ENCODE data around the gene OR2A7.
"Not testable (repeated sequence)": the region's sequence is repeated elsewhere in the genome, so short reads cannot be mapped to it uniquely, and the experiment has no call there.

OR2A7 gene, protein sequence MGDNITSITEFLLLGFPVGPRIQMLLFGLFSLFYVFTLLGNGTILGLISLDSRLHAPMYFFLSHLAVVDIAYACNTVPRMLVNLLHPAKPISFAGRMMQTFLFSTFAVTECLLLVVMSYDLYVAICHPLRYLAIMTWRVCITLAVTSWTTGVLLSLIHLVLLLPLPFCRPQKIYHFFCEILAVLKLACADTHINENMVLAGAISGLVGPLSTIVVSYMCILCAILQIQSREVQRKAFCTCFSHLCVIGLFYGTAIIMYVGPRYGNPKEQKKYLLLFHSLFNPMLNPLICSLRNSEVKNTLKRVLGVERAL

DNA sequence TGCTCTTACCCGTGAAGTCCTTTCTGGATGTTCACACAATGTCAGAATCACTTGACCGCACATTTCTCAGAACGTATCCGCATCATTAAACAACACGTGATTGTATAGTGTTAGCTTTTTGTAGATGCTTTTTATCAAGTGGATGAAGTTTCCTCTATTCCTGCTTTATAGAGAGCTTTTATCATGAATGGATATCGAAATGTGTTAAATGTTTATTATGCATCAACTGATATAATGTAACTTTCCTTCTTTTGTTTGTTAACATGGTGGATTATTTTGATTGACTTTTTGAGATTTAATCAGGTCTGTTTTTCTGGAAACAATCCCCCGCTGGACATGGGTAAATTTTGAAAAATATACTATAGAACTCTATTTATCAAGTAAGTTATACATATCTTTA is at the start of gene OR2A7:
OR2A7 (minus strand) TSS at position 101 of the 400 bp plus-strand sequence. CDS start 5,164 bp downstream, outside the sequence.
- DNase-seq: not testable (repeated sequence)

DNA sequence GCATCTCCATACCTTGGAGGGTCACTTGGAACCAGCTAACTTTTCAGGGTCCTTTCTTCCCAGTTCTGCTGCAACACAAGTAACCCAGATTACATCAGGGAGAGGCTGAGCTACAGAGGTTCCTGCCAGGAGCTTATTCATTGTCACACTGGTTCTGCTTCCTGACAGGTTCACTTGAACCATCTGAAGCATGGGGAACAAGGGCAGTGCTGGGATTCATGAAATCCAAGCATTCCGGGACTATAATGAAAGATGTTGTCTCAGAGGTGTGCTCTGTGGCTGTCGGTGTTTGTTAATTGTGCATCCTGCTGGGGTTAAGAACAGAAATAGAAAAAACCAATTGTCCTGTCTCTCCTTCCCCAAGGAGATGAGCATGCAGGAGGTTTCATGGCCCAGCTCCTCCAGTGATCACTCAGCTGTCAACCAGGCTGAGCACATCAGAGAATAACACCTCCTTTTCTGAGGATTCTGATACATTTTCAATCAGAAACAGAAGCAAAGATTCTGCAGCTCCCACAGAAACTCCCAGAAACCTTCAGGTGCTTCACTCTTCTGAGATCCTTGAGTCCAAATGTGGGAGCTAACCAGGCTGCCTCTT is 47.4 kb upstream of the OR2A7 start, which contains the start of gene OR2A1:
OR2A1 (plus strand) TSS at position 548 of the 598 bp plus-strand sequence. CDS start 5,706 bp downstream, outside the sequence.
- DNase-seq: not testable (repeated sequence)

DNA sequence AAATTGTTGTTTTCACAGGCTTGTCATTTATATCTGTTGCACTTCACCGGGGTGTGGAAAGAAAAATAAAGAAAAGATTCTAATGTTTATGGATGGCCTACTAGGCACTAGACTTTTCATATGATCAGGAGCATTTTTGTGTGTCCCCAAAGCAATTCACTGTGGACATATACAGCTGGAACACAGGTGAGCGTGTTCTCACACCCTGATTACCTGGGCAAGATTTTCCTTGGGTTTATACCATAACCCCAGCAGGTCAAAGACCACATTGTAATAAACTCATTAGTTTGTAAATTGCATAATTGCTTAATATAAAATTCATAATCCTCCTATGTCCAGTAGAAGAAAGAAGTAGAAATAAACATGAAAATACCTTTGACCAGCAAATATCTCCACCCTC is 46.6 kb upstream of the OR2A7 start:
- DNase-seq: not testable (repeated sequence)

DNA sequence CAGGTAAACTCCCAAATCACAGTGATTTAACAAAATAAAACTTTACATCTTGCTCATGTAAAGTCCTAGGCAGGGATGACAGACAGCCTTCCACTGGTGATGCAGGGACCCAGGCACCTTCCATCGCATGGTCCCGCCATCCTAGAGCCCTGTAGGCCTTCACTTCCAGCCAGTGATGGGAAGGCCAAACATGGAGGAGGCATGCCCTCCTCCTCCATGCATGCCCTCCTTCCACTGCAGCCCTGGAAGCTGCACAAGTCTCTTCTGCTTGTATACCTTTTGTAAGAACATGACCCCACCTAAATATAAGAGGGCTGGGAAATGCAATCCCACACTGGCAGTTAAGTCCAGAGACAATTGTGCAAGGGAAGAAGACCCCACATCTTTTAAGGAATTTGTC is 45.1 kb upstream of the OR2A7 start:
- DNase-seq: not testable (repeated sequence)

DNA sequence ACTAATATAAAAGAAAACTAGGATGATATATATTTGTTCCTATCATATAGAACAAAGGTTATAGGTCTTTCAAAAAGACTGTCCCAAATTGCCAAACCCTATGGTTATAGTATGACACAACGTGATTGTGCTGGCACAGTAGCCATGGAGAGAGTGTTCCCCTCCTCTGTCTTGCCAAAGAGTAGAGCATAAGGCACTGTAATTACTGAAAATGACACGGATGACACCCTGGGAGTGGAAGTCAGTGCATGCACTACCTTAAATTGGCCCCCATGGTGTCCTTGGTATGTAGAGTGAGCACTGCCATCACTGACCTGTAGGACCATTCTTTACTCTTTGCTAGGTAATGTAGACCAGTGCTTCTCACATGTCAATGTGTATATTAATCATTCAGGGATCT is 40.6 kb upstream of the OR2A7 start:
- DNase-seq: not testable (repeated sequence)

DNA sequence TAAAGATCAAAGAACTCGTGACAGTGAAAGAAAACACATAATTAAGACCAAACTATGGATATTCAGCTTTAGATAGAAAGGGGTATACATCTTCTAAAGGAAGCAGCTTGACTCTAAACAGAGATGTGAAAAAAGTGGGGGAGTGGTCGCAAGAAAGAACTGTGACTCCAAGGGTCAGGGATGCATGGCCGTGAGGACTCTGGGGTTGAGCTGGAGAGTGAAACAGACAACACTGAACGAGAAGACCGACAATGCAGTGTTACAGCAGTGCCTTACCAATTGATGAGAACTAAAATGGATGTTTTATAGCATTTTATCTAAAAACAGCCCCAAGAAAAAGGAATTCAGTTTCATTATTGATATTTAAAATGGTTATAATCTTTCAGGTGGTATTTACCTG is 39.0 kb upstream of the OR2A7 start:
- not testable (repeated sequence) for DNase-seq

DNA sequence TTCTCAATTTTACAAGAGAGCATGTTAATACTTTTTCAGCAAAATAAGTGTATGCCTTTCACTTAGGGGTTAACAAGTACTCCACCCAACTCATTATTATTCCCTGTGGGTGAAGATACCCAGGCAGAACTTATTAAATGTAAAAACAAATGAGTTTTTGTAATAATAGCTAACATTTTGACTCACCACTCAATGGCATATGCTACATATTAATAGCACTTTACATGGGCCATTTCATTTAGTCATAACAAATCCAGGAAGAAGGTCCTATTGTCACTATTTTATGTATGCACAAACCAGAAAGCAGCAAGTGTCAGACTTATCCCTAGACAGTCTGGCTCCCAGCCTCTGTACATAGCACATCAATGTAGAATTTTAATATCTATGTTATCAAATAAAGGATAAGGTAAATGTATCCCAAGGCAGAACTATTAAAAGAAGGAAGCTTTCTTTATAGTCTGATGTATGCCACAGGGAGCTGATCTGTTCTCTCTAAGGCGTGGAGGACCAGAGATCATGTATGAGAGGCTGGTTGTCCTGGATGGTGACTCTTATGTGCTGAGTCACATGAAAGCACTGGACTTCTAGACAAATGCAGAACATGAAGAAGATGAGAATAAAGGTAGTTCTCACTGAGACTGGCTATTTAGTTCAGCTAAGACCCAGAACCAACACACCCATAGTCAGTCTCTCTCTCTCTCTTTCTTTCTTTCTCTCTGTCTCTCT is 38.1 kb upstream of the OR2A7 start:
- not testable (repeated sequence) for DNase-seq

DNA sequence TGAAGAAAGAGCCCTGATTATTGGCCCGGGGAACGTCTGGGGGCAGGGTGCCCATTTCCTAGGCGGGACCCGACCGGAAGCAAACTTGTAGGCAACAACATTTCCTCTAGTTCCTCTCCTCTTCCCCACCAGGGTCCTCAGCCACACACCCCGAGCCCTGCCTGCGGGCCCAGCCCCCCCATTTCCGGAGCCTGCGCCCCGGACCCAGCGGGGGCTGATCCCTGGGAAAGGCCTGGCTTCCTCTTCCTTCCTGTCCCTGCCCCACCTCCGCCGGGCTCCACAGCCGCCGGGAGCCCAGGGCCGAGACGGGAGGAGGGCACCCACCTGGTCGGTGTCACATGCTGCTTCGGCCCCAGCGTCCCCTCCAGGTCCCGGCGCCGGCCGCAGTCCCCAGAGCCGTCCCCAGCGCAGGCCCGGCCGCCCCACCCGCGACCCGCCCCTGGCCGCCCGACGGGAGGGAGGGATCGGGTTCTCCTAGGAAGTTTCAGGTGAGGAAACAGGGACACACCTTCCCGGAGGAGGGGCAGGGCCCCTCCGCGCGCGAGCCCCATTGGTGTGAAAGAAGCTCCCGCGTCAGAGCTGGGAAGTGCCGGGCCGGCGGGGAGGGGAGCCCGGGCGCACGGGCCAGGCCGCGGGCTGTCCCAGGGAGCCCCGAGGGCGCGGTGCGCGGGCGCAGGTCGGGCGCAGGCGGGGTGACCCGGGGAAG is 29.4 kb upstream of the OR2A7 start:
- DNase-seq: not testable (repeated sequence)

DNA sequence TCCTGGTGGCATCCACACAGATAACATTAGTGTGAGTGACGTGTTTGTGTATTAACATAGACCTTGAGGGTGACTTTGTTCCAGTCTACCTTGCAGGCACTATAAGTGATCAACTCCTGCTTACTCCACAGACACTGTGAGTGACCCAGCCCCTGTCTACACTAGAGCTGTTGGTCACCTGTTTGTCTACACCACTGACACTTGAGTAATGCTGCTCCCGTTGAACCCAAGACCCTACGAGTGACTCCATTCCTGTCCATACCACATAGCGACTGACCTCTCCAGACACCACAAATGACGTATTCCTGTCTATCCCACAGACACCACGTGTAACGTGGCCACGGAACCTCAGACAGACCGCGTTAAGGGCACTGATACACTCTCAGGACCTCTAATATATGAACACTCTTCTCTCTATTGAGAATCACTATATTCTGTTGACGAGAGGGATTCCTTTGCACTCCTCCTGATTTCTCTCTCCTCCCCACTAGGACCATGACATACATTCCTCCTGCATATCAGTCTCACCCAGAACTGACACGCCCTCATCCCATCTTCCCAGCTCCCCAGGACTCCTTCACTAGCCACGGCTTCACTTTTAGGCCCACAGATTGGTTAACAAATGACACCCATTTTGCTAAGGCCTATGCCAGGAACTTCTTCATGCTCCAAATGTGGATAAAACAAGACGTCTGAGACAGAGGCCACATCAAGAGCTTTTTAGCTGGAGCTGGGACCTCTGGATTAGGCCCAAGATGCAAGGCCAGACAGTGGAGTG is 28.0 kb upstream of the OR2A7 start:
- not testable (repeated sequence) for DNase-seq

DNA sequence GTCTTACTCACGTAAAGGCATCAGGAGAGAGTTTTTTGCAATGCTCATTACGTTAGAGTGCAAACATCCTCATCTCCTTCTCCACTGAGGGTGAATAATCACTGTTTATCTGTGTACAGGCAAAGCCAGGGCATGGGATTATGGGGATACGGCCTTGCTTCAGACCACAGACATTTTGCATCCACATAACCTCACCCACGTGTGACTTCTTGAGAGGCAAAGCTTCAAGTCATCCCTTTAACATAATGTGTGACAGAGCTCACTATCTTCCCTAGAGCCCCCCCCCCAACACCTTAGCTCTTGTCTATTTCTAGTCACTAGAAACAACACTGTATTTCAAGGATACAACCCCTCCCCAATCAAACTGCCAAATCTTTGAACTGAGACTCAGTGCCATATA is 27.0 kb upstream of the OR2A7 start:
- not testable (repeated sequence) for DNase-seq

DNA sequence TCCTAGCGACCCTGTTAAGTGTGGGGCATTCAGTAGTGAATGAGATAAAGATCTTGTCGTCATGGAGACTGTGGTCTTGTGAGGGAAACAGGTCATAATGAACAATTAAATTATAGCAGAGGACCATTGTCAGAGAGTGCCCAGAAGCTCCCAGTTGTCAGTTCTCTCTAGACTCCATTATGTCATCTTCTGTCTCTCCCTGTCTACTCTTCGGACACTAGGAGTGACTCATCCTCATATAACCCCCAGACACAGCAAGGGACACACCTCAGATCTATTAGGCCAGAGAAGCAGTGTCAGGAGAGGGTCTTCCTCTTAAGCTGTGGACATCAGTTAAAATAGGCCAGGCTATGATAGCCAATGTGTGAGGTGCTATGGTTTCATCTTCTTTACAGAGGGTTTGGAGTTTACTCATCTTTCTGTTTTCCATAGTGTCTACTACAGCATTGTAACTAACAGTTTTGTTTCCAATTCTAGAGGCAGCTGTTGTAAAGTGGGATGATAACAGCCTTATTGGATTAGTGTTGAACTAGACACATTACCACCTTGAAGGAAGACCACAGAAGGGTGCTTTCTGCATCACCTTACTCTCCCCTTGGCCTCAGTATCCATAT is 22.7 kb upstream of the OR2A7 start:
- not testable (repeated sequence) for DNase-seq

DNA sequence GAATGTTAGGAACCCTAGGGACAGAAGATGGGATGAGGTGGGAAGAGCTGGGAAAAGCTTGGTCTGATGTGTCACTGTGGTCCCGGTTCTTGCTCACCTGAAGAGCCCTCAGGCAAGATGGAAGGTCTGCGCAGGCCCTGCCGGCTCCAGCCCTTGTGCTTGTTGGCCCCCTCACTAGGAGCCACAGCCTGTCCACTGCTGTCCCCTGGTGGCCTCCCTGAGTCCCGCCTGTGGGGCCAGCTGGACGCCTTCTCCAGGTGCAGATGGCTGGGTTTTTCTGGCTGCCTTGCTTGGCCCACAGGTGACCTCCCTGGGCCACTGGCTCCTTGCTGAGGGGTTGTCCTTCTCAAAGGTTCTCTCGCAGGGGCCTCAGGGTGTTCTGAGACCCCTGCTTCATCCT is 19.1 kb upstream of the OR2A7 start:
- not testable (repeated sequence) for DNase-seq

DNA sequence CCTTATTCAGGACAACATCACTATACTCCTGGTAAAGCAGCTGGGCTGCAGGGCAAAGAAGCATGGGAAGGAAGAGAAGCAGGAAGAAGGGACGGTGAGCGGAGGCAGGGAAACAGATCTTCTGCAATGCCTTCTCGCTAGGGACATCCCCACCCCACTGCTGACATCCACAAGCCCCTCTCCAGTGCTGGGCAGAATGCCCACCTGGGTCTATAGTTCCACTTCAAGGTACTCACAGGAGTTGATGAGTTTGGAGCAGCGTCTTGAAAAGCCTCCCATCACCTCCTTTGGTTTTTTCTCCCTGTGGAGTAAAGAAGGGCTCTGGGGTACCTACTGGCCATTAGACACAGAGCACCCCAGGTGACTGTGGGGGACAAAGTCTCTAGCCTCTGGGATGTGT is 17.9 kb upstream of the OR2A7 start:
- DNase-seq: not testable (repeated sequence)

DNA sequence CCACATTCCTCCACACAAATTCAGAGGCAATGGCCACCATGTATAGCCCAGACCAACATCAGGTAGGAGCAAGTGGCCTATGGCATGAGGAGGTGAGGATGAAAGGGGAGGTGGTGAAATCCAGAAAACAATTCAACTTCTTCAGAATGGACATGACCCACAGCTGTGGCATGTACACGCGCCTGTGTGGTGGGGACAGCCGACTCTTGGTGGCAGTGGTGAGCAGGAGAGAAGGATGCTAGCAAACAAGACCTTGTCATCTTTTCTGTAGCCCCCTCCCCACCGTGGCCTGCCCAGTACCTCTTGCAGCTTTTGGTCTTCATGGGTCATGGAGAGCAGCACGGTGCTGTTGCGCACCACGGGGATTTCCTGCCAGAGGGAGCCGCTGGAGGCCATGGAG is 17.4 kb upstream of the OR2A7 start:
- DNase-seq: not testable (repeated sequence)

DNA sequence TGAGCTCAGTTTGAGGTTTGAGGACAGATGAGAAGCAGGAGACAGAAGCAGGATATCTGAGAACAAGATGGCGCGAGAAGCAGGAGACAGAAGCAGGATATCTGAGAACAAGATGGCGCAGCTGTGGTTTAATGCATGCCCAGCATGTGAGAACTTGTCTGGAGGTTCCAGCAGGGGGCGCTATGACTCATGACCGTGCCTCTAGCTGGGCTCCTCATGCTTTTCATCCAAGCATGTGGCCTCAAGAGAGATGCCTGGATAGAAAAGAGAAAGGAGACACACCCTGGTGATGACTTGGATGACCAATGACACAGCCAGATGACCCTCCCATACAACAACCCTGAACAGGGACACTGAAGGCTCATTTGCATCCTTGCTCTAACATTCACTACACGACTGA is 15.4 kb upstream of the OR2A7 start:
- not testable (repeated sequence) for DNase-seq

DNA sequence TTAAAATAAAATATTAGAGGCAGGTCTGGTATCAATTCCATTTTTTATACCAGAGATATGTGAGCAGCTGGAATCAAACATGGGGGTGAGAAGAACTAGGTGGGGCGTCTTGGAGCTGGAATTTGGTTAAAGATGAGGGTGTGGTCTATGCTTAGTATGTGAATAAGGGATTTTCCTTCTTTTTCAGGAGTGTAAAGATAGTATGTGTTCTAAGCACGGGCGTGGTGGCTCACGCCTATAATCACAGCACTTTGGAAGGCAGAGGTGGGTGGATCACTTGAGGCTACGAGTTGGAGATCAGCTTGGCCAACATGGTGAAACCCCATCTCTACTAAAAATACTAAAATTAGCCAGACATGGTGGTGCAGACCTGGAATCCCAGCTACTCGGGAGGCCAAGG is 10.7 kb upstream of the OR2A7 start:
- not testable (repeated sequence) for DNase-seq

DNA sequence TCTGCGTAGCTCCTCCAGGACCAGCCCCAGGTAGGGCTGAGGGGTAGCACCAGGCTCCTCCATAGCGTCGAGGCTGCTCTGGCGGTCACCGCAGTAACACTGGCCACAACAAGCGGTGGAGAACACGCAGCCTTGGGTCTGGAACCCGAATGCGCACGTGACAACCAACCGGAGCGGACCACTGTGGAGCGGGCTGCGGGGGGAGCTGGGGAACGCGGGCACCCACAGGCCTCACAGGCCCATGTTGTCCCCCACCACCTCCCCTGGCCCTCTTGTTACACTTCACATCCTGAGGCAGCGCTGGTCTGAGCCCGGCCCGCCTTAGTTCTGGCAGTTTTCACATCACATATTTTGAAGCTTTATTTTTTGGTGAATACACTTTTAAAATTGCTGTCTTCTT is 4.6 kb upstream of the OR2A7 start, which contains the start of gene CTAGE8:
CTAGE8 (minus strand) TSS at position 101 of the 400 bp plus-strand sequence; CDS start at position 63, 38 bp downstream.
- not testable (repeated sequence) for DNase-seq

DNA sequence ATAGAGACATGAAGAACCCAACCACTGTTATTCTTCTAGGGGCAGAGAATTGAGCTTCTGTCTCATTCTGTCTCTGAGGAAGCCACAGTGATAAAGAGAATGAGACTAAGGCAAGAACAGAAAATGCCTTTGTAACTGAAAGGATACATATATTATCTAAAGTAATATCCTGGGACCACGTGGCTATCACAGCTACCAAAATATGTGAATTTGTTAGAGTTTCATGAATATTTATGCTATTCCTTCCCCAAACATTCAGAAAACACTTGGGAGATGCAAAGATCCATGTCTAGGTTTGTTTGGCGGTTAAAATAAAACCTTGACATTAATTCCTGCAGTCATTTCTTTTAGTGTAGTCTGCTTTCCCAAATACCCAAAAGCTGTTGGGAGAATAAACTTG is 2.5 kb downstream of the OR2A7 start:
- DNase-seq: not testable (repeated sequence)

DNA sequence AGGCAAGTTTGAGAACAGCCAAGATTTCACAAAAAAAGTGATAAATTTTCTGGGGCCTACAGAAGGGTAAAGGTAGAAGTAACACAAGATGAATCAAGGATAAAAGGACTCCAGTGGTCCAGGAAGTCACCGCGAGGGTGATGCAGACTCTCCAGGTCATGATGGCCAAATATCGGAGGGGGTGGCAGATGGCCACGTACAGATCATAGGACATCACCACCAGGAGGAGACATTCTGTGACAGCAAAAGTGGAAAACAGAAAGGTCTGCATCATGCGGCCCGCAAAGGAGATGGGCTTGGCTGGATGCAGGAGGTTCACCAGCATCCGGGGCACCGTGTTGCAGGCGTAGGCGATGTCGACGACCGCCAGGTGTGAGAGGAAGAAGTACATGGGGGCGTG is 5.5 kb downstream of the OR2A7 start:
- DNase-seq: not testable (repeated sequence)

DNA sequence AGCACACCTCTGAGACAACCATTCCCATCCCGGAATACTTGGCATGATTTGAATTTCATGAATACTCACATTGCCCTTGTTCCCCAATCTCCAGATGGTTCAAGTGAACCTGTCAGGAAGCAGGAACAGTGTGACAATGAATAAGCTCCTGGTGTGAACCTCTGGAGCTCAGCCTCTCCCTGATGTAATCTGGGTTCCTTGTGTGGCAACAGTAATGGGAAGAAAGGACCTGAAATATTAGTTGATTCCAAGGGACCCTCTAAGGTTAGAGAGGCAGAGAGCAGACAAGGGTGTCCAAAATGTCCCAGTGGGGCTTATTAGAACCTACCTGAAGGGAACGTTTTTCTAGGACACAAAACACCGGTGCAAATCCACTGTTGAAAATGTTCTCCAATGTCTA is 8.5 kb downstream of the OR2A7 start:
- DNase-seq: no peak

DNA sequence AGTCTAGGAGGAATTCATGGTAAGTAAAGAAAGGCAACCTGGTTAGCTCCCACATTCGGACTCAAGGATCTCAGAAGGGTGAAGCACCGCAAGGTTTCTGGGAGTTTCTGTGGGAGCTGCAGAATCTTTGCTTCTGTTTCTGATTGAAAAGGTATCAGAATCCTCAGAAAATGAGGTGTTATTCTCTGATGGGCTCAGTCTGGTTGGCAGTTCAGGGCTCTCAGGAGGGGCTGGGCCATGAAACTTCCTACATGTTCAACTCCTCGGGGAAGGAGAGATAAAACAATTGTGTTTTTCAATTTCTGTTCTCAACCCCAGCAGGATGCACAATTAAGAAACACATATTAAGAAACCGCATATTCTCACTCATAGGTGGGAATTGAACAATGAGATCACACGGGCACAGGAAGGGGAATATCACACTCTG is 9.1 kb downstream of the OR2A7 start:
- DNase-seq: no peak

All from bone marrow (tissue), 2 donors.